SK-N-SH treated with all-trans-retinoic acid at 6 μM for 48 hours (cell line): ENCODE data around the gene ATP12A.

Experiments used
- ATAC-seq: fragments of 200-7000 bp; cut with Tn5 transposase; 3 replicates; pipeline ENCODE4 v1.9.1; 2020; ENCODE audit warnings: mild to moderate bottlenecking, moderate library complexity
- ARNTL ChIP-seq: fragments of 450-650 bp; formaldehyde crosslinking; IDR thresholded peaks from 2 replicates; pipeline ENCODE4 v1.5.0; 2020; ENCODE audit warnings: low read depth, mild to moderate bottlenecking, moderate library complexity, borderline replicate concordance
- BACH2 ChIP-seq: fragments of 250-450 bp; sonication (Bioruptor Pico); IDR thresholded peaks from 2 replicates; pipeline ENCODE4 v1.9.0; 2021; ENCODE audit warnings: mild to moderate bottlenecking, borderline replicate concordance
- CREB5 ChIP-seq: fragments of 250-450 bp; sonication (Bioruptor Pico); IDR thresholded peaks from 2 replicates; pipeline ENCODE4 v1.5.1; 2020; ENCODE audit warnings: low read depth, mild to moderate bottlenecking, moderate library complexity
- CSDC2 ChIP-seq: fragments of 250-450 bp; sonication (Bioruptor Pico); IDR thresholded peaks from 2 replicates; pipeline ENCODE4 v1.5.0; 2020; ENCODE audit warnings: mild to moderate bottlenecking, moderate library complexity
- ESRRG ChIP-seq: fragments of 250-450 bp; sonication (Bioruptor Pico); IDR thresholded peaks from 2 replicates; pipeline ENCODE4 v1.6.1; 2021; ENCODE audit warnings: mild to moderate bottlenecking
- GLIS3 ChIP-seq: fragments of 250-450 bp; sonication (Bioruptor Pico); IDR thresholded peaks from 2 replicates; pipeline ENCODE4 v1.5.0; 2020; ENCODE audit warnings: mild to moderate bottlenecking, moderate library complexity
- ISL1 ChIP-seq: fragments of 250-450 bp; sonication (Bioruptor Pico); IDR thresholded peaks from 2 replicates; pipeline ENCODE4 v2.1.2; 2022; ENCODE audit warnings: mild to moderate bottlenecking, moderate library complexity
- OSR1 ChIP-seq: fragments of 250-450 bp; sonication (Bioruptor Pico); IDR thresholded peaks from 2 replicates; pipeline ENCODE4 v1.8.0; 2022; ENCODE audit warnings: moderate library complexity, mild to moderate bottlenecking, inconsistent platforms
- PATZ1 ChIP-seq: fragments of 250-450 bp; sonication (Bioruptor Pico); IDR thresholded peaks from 2 replicates; pipeline ENCODE4 v1.8.0; 2020; ENCODE audit warnings: mild to moderate bottlenecking, moderate library complexity, borderline replicate concordance
- PPARA ChIP-seq: fragments of 250-450 bp; sonication (Bioruptor Pico); IDR thresholded peaks from 2 replicates; pipeline ENCODE4 v1.5.0; 2020; ENCODE audit warnings: mild to moderate bottlenecking, borderline replicate concordance
- SNAI2 ChIP-seq: fragments of 250-450 bp; sonication (Bioruptor Pico); IDR thresholded peaks from 2 replicates; pipeline ENCODE4 v1.5.0; 2020; ENCODE audit warnings: mild to moderate bottlenecking, moderate library complexity
- TCF4 ChIP-seq: fragments of 250-450 bp; sonication (Bioruptor Pico); IDR thresholded peaks from 2 replicates; pipeline ENCODE4 v1.8.0; 2021; ENCODE audit warnings: mild to moderate bottlenecking, moderate library complexity, borderline replicate concordance
- TOX ChIP-seq: fragments of 250-450 bp; sonication (Bioruptor Pico); IDR thresholded peaks from 2 replicates; pipeline ENCODE4 v1.8.0; 2021; ENCODE audit warnings: mild to moderate bottlenecking, moderate library complexity, borderline replicate concordance
- ZC3H10 ChIP-seq: fragments of 250-450 bp; sonication (Bioruptor Pico); IDR thresholded peaks from 2 replicates; pipeline ENCODE4 v1.5.1; 2021; ENCODE audit warnings: mild to moderate bottlenecking, moderate library complexity
- ZFP3 ChIP-seq: fragments of 250-450 bp; sonication (Bioruptor Pico); IDR thresholded peaks from 2 replicates; pipeline ENCODE4 v1.5.0; 2020; ENCODE audit warnings: mild to moderate bottlenecking, moderate library complexity
- ZFP30 ChIP-seq: fragments of 450-650 bp; formaldehyde crosslinking; IDR thresholded peaks from 2 replicates; pipeline ENCODE4 v1.5.0; 2022; ENCODE audit warnings: mild to moderate bottlenecking, moderate library complexity
- ZNF565 ChIP-seq: fragments of 450-650 bp; formaldehyde crosslinking; conservative IDR thresholded peaks from 2 replicates; pipeline ENCODE4 v1.5.0; 2020; ENCODE audit warnings: low read depth, mild to moderate bottlenecking, moderate library complexity
- ZNF70 ChIP-seq: fragments of 450-650 bp; formaldehyde crosslinking; IDR thresholded peaks from 2 replicates; pipeline ENCODE4 v1.5.0; 2020; ENCODE audit warnings: mild to moderate bottlenecking, moderate library complexity
- ZNF8 ChIP-seq: fragments of 450-650 bp; formaldehyde crosslinking; IDR thresholded peaks from 2 replicates; pipeline ENCODE4 v1.5.0; 2020; ENCODE audit warnings: mild to moderate bottlenecking, moderate library complexity
- TF ChIP-seq, protein P1 (sequence below): fragments of 250-450 bp; sonication (Bioruptor Pico); IDR thresholded peaks from 2 replicates; pipeline ENCODE4 v1.5.0; 2020; ENCODE audit warnings: mild to moderate bottlenecking, moderate library complexity
- TF ChIP-seq, protein P2 (sequence below): fragments of 250-450 bp; sonication (Bioruptor Pico); IDR thresholded peaks from 2 replicates; pipeline ENCODE4 v1.8.0; 2021; ENCODE audit warnings: low read depth, mild to moderate bottlenecking, moderate library complexity, borderline replicate concordance

Gene ATP12A

DNA sequence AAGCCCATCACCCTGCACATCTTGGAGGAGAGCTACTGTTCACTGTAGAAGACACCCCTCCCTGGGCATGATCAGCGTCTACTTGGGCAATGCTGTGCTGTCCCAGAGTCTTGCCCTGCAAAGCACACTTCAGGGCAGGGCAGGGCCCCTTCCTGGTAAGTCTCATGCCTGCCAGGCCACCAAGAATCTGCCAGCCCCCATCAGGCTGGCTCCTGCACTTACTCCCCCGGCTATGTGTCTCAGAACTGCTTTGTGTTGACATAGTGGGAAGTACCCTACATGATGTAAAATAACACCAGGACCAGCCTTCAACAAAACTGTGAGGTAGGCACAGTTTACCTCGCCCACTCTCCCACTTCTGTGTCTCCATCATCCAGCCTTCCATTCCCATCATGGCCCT is 27.8 kb upstream of the ATP12A start:
- no peak for TF ChIP-seq ESRRG (CRISPR knock-in tag)
- no peak for TF ChIP-seq BACH2 (CRISPR knock-in tag)
- no peak for TF ChIP-seq ARNTL (CRISPR knock-in tag)
- no peak for TF ChIP-seq ISL1 (CRISPR knock-in tag)
- ATAC-seq, result no peak; the same call in 2 of the 3 replicates

DNA sequence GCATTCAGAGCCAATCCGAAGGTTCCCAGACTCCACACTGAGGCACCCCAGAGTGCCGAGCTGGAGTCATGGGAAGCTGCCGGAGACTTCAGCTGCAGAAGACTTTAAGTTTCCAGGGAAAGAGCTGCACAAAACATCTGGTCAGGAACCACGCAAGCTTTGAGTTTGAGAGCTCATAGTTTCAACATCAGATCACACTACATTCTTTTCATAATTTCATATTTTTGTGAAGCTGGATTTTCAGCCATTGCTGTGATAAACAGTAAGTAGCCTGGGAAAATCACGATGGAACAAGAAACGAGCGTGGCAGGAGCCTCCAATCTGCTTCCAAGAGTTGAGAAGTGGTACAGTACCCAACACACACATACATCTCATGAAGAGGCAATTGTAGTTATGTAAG is 25.5 kb upstream of the ATP12A start:
- ATAC-seq, result no peak
- no peak for TF ChIP-seq ZNF70 (CRISPR knock-in tag)
- no peak for TF ChIP-seq ZNF565 (CRISPR knock-in tag)
- no peak for TF ChIP-seq GLIS3 (CRISPR knock-in tag)
- TF ChIP-seq PATZ1 (CRISPR knock-in tag), result no peak
- TF ChIP-seq OSR1, result no peak

GRCh38 chr13:24659239-24659638 is 21.0 kb upstream of the ATP12A start:
- TF ChIP-seq OSR1, result no peak
- TF ChIP-seq CREB5 (CRISPR knock-in tag), result no peak
- TF ChIP-seq ZNF8 (CRISPR knock-in tag), result no peak
- no peak for TF ChIP-seq TOX (CRISPR knock-in tag)
- no peak for TF ChIP-seq TCF4 (CRISPR knock-in tag)
- no peak for TF ChIP-seq ISL1 (CRISPR knock-in tag)
- TF ChIP-seq CSDC2 (CRISPR knock-in tag), result no peak
- no peak for TF ChIP-seq ZNF70 (CRISPR knock-in tag)
- no peak for TF ChIP-seq ZNF565 (CRISPR knock-in tag)
- TF ChIP-seq, protein P1, sequence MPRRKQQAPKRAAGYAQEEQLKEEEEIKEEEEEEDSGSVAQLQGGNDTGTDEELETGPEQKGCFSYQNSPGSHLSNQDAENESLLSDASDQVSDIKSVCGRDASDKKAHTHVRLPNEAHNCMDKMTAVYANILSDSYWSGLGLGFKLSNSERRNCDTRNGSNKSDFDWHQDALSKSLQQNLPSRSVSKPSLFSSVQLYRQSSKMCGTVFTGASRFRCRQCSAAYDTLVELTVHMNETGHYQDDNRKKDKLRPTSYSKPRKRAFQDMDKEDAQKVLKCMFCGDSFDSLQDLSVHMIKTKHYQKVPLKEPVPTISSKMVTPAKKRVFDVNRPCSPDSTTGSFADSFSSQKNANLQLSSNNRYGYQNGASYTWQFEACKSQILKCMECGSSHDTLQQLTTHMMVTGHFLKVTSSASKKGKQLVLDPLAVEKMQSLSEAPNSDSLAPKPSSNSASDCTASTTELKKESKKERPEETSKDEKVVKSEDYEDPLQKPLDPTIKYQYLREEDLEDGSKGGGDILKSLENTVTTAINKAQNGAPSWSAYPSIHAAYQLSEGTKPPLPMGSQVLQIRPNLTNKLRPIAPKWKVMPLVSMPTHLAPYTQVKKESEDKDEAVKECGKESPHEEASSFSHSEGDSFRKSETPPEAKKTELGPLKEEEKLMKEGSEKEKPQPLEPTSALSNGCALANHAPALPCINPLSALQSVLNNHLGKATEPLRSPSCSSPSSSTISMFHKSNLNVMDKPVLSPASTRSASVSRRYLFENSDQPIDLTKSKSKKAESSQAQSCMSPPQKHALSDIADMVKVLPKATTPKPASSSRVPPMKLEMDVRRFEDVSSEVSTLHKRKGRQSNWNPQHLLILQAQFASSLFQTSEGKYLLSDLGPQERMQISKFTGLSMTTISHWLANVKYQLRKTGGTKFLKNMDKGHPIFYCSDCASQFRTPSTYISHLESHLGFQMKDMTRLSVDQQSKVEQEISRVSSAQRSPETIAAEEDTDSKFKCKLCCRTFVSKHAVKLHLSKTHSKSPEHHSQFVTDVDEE, result no peak
- TF ChIP-seq SNAI2 (CRISPR knock-in tag), result no peak
- TF ChIP-seq PATZ1 (CRISPR knock-in tag), result no peak
- TF ChIP-seq ZFP30 (CRISPR knock-in tag), result no peak
- no peak for TF ChIP-seq PPARA
- TF ChIP-seq ZC3H10, result no peak
- TF ChIP-seq ZFP3 (CRISPR knock-in tag), result no peak
- TF ChIP-seq, protein P2, sequence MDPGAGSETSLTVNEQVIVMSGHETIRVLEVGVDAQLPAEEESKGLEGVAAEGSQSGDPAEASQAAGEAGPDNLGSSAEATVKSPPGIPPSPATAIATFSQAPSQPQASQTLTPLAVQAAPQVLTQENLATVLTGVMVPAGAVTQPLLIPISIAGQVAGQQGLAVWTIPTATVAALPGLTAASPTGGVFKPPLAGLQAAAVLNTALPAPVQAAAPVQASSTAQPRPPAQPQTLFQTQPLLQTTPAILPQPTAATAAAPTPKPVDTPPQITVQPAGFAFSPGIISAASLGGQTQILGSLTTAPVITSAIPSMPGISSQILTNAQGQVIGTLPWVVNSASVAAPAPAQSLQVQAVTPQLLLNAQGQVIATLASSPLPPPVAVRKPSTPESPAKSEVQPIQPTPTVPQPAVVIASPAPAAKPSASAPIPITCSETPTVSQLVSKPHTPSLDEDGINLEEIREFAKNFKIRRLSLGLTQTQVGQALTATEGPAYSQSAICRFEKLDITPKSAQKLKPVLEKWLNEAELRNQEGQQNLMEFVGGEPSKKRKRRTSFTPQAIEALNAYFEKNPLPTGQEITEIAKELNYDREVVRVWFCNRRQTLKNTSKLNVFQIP (CRISPR knock-in tag), result no peak
- no peak for TF ChIP-seq ARNTL (CRISPR knock-in tag)
- ATAC-seq, result no peak
